ENCODE results near the gene RAB8B. TPM values are rescaled to one million over a fixed set of nuclear protein-coding genes. Genes with fewer than 3 reads are reported as not detected.

The RAB8B gene
- total RNA-seq, 1 experiment from 2014 or later = 33.8 TPM

- Histone ChIP-seq H3K14ac (ENCODE audit: insufficient read depth, low read length) (no peak overlapping the region), H2BK15ac (ENCODE audit: low read depth, low read length) (no peak overlapping the region), H3K27ac (ENCODE audit: insufficient read length, low read depth, low read length) (no peak overlapping the region), H4K20me1 (ENCODE audit: control insufficient read depth, insufficient read depth, insufficient read length) (no peaks in the 10 kb centered on the region), H4K5ac (ENCODE audit: insufficient read length, low read depth, low read length) (no peak overlapping the region), H2BK5ac (ENCODE audit: insufficient read length, low read length) (no peak overlapping the region), H3K9me3 (ENCODE audit: control insufficient read depth, low read depth, low read length) (no peaks in the 10 kb centered on the region), H3K23me2 (ENCODE audit: insufficient read length, low read depth, low read length, poor library complexity, severe bottlenecking) (no peaks in the 10 kb centered on the region), H3T11ph (ENCODE audit: low read length) (no peak overlapping the region), H3K56ac (ENCODE audit: insufficient read length, low read depth, low read length) (no peak overlapping the region), H3K79me1 (ENCODE audit: insufficient read depth, low read depth, low read length, poor library complexity, severe bottlenecking) (no peaks in the 10 kb centered on the region), H2BK12ac (ENCODE audit: insufficient read length, low read depth, low read length) (no peak overlapping the region), H3K79me2 (ENCODE audit: insufficient read depth, low read length) (no peaks in the 10 kb centered on the region), H3K23ac (ENCODE audit: insufficient read length, low read depth, low read length) (no peak overlapping the region), H2AK5ac (ENCODE audit: insufficient read length, low read length) (no peak overlapping the region), H3K4ac (ENCODE audit: low read depth, low read length) (no peak overlapping the region), H4K91ac (ENCODE audit: insufficient read length, low read depth, low read length) (no peak overlapping the region), H2AFZ (ENCODE audit: low read length) (no peak overlapping the region), H3K4me2 (ENCODE audit: insufficient read depth, insufficient read length, low read length) (no peak overlapping the region), H2BK20ac (ENCODE audit: low read depth, low read length, poor library complexity, severe bottlenecking) (no peak overlapping the region), H4K8ac (replicated peaks; ENCODE audit: insufficient read length, low read depth, low read length) (no peak overlapping the region), H3K9ac (ENCODE audit: extremely low read depth, insufficient read length, low read length) (no peak overlapping the region), H3K27me3 (ENCODE audit: insufficient read depth, low read length) (no peaks in the 10 kb centered on the region), H3K4me1 (ENCODE audit: insufficient read depth, low read length) (no peaks in the 10 kb centered on the region), H2BK120ac (ENCODE audit: low read depth, low read length, poor library complexity, severe bottlenecking) (no peak overlapping the region), H3K18ac (ENCODE audit: insufficient read length, low read depth, low read length) (no peak overlapping the region)
- Mint-ChIP-seq H3K27me3 (ENCODE audit: low read depth) (no peaks in the 10 kb centered on the region), H3K36me3 (ENCODE audit: insufficient read depth in 1 of 3, low read depth in 3 of 3) (no peaks in the 10 kb centered on the region), H3K4me1 (peaks cover 3 to 4% of the 10 kb centered on the region in 2 experiments; a peak in 2 of 4 replicates), H3K4me3 (no peak overlapping the region), H3K27ac (no peak overlapping the region), H3K9me3 (no peaks in the 10 kb centered on the region)
- WGBS (ENCODE audit: extremely low coverage, insufficient read length, low lambda C conversion rate) = no CpG with 5 or more reads among the region's 2 CpGs
- DNase-seq = no peak
- TF ChIP-seq, protein P1, sequence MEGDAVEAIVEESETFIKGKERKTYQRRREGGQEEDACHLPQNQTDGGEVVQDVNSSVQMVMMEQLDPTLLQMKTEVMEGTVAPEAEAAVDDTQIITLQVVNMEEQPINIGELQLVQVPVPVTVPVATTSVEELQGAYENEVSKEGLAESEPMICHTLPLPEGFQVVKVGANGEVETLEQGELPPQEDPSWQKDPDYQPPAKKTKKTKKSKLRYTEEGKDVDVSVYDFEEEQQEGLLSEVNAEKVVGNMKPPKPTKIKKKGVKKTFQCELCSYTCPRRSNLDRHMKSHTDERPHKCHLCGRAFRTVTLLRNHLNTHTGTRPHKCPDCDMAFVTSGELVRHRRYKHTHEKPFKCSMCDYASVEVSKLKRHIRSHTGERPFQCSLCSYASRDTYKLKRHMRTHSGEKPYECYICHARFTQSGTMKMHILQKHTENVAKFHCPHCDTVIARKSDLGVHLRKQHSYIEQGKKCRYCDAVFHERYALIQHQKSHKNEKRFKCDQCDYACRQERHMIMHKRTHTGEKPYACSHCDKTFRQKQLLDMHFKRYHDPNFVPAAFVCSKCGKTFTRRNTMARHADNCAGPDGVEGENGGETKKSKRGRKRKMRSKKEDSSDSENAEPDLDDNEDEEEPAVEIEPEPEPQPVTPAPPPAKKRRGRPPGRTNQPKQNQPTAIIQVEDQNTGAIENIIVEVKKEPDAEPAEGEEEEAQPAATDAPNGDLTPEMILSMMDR (conservative IDR thresholded peaks at IDR 0.05) = no peak
Observed at GRCh38 chr15:63180746-63181145, 8.7 kb upstream of the RAB8B start.

Measured in H9 (cell line).